Measurements from ENCODE around the gene TAF3. TPM values are rescaled to one million over a fixed set of nuclear protein-coding genes. Genes with fewer than 3 reads are reported as not detected.

TAF3 gene
- total RNA-seq, 4 donors from 2014 or later: 11.7 to 12.6 (median 12.4) TPM

GRCh38 chr10:7967035-7967434 is 148.7 kb downstream of the TAF3 start:
- H3K36me3 ChIP-seq: peaks cover 0 to 33% (median 0%) of the 10 kb centered on the region in 3 donors
- no peaks in the 10 kb centered on the region for H3K9me3 ChIP-seq
- H3K27ac ChIP-seq: no peak overlapping the region
- TF ChIP-seq POLR2A (IDR thresholded peaks at IDR 0.05) (no peak), EP300 (IDR thresholded peaks at IDR 0.05) (no peak), CTCF (IDR thresholded peaks at IDR 0.05) (no peak)
- no peaks in the 10 kb centered on the region for H3K27me3 ChIP-seq
- no peak for DNase-seq (ENCODE audit: low spot score in 2 of 2)
- peaks cover 0 to 3% (median 0%) of the 10 kb centered on the region in 4 donors for H3K4me1 ChIP-seq
- 88 to 90% methylated on average over 2 of the region's 2 CpGs for WGBS, 2 donors
- H3K4me3 ChIP-seq: no peak overlapping the region

DNA sequence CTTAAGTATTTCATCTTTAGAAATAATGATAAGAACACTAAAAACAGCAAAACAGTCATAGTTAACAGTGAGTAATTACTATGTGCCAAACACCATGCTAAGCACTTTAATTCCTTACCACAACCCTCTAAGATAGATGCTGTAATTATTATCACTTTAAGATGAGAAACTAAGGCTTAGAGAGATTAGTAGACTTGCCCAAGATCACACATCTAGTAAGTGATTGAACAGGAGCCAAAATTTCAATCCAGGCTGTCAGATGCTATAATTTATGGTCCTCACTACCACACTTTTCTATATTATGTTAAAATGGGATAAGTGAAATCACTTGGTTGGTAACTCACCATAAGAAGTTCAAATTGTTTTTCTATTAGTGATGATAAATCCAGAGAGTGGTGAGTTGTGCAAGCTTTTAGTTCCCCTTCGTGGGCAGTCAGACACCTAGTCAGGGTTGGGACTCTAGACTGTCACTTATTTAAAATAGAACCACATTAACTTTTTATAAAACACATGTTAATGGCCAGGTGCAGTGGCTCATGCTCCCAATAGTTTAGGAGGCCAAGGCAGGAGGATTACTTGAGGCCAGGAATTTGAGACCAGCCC is 150.3 kb downstream of the TAF3 start:
- TF ChIP-seq CTCF (IDR thresholded peaks at IDR 0.05): no peak
- TF ChIP-seq EP300 (IDR thresholded peaks at IDR 0.05): no peak
- TF ChIP-seq POLR2A (IDR thresholded peaks at IDR 0.05): no peak
- H3K27me3 ChIP-seq: no peaks in the 10 kb centered on the region
- no peak for DNase-seq (ENCODE audit: low spot score in 2 of 2)
- peaks cover 0 to 33% (median 0%) of the 10 kb centered on the region in 3 donors for H3K36me3 ChIP-seq
- 91 to 96% methylated on average over 1 of the region's 1 CpG for WGBS, 2 donors
- H3K4me1 ChIP-seq: peaks cover 0 to 3% (median 0%) of the 10 kb centered on the region in 4 donors
- no peaks in the 10 kb centered on the region for H3K9me3 ChIP-seq
- H3K4me3 ChIP-seq: no peak overlapping the region
- H3K27ac ChIP-seq: no peak overlapping the region

DNA sequence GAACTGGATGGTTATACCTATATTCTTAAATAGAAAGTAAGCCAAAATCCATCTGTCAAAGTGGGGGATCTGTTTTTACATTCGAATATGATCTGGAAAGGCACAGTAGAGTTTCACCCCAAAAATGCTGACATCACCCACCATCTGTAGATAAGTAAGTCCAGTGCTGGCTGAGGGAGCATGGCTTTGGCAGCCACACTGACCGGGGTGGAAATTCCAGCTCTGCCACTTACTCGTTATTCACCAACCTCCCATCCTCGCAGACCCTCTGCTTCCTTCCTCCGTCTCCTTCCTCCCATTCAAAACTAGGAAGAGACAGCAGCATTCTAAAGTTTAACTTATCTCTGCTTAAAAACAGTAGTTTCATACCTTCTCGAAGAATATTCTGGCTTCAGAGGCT is 151.3 kb downstream of the TAF3 start:
- Histone ChIP-seq H3K36me3 (peaks cover 0 to 24% (median 0%) of the 10 kb centered on the region in 3 donors), H3K4me1 (peaks cover 0 to 3% (median 0%) of the 10 kb centered on the region in 4 donors), H3K27ac (no peak overlapping the region), H3K27me3 (no peaks in the 10 kb centered on the region), H3K4me3 (no peak overlapping the region), H3K9me3 (no peaks in the 10 kb centered on the region)
- no peak for DNase-seq (ENCODE audit: low spot score in 2 of 2)
- TF ChIP-seq CTCF (IDR thresholded peaks at IDR 0.05): no peak
- no peak for TF ChIP-seq EP300 (IDR thresholded peaks at IDR 0.05)
- WGBS, 2 donors: 72 to 75% methylated on average over 6 of the region's 6 CpGs

DNA sequence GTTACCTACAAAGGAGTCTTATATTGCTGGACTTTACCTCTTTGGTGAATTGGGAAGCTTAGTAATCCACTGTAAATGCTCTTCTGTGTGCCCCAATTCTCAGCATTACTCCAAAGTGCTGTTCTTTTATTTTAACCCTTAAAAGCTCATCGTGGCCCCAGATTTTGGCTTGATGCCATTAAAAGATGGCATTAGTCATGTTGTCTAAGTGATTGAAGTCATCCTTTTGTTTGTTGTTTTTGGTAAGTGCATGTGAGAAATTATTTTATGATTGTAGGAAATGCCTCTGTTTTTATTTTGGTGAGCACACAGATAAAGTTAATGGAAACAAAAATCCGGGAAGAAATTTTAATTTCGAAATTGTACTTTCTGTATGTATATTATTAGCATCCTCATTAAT is 153.6 kb downstream of the TAF3 start:
- 82 to 90% methylated on average over 3 of the region's 3 CpGs for WGBS, 2 donors
- peaks cover 0 to 11% (median 0%) of the 10 kb centered on the region in 3 donors for H3K36me3 ChIP-seq
- no peak overlapping the region for H3K4me3 ChIP-seq
- H3K9me3 ChIP-seq: no peaks in the 10 kb centered on the region
- peaks cover 0 to 3% (median 0%) of the 10 kb centered on the region in 4 donors for H3K4me1 ChIP-seq
- H3K27ac ChIP-seq: no peak overlapping the region
- no peak for DNase-seq (ENCODE audit: low spot score in 2 of 2)
- H3K27me3 ChIP-seq: no peaks in the 10 kb centered on the region
- TF ChIP-seq CTCF (IDR thresholded peaks at IDR 0.05) (no peak), POLR2A (IDR thresholded peaks at IDR 0.05) (no peak), EP300 (IDR thresholded peaks at IDR 0.05) (no peak)

DNA sequence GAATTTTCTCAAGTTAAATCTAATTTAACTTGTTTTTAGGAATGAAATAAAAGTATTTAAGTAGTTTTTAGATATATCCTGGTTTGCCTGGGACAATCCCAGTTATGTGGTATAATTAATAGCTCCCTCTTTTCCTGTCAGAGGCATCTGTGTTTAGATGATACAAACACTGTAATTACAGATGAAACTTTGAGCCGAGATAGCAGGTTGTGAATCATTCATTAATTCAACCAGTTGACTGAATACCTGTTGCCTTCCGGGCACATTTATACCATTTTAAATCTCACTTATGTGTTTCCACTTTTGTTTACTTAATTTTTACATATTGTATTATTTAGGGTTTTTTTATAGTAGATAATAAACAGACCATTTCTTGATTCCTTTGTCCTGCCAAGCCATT is 154.1 kb downstream of the TAF3 start:
- Histone ChIP-seq H3K4me3 (no peak overlapping the region), H3K27ac (no peak overlapping the region), H3K27me3 (no peaks in the 10 kb centered on the region), H3K36me3 (peaks cover 0 to 9% (median 0%) of the 10 kb centered on the region in 3 donors), H3K4me1 (peaks cover 0 to 3% (median 0%) of the 10 kb centered on the region in 4 donors), H3K9me3 (no peaks in the 10 kb centered on the region)
- no peak for DNase-seq (ENCODE audit: low spot score in 2 of 2)
- 94% methylated on average over 2 of the region's 2 CpGs for WGBS, 2 donors
- TF ChIP-seq EP300 (IDR thresholded peaks at IDR 0.05) (no peak), CTCF (IDR thresholded peaks at IDR 0.05) (no peak), POLR2A (IDR thresholded peaks at IDR 0.05) (no peak)
